Measurements from ENCODE around the gene C16orf46. TPM values are rescaled to one million over a fixed set of nuclear protein-coding genes. Genes with fewer than 3 reads are reported as not detected.

The C16orf46 gene
- total and polyA plus RNA-seq, 4 donors: 0.08 to 1.4 (median 0.45) TPM

DNA sequence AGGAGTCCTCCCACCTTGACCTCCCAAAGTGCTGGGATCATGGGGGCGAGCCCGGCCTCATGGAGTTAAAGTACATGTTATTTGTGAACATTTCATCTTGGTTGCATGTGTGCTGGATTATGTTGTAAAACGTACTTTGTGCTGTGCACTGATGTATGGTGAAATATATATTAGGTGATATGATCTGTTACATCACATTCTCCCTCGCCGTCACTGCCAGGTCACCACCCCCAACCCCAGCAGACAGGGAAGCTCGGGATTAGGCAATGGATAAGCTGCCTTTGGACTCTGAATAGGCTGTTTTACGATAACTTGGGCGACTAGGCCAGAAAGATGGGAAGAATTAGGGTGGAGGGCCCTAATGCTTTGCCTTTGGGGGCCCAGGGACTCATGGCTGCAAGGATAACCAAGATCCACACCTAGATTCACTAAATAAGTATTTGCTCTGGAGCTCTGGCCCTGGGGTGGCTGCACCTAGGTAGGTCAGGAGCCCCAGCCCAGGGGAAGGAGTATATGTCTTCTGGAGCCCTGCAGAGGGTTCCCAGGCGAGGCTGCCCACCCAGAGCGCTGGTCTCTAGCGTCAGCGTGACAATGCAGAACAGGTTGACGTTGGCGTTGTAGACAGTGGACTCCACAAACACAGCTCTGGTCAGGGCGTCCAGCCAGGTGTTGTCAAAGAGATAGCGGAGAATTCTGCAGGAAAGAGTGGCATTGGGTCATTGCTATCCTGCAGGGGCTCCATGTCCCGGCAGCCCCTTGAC, 46.2 kb upstream of the C16orf46 start:
- Histone ChIP-seq H3K4me1 (ENCODE audit: control insufficient read depth in 4 of 4, insufficient read depth in 4 of 4, low read length in 3 of 4) (peaks cover 2 to 8% (median 5%) of the 10 kb centered on the region in 4 donors), H3K4me3 (ENCODE audit: low read depth in 1 of 3, low read length in 3 of 3) (no peak overlapping the region), H3K36me3 (ENCODE audit: control insufficient read depth in 4 of 4, insufficient read depth in 3 of 4, low read depth in 1 of 4, low read length in 3 of 4) (no peaks in the 10 kb centered on the region), H3K27ac (ENCODE audit: low read depth in 1 of 2, low read length in 2 of 2) (peak overlapping the region; percentile 63 to 79), H3K27me3 (ENCODE audit: control insufficient read depth in 4 of 4, insufficient read depth in 4 of 4, low read length in 3 of 4) (no peaks in the 10 kb centered on the region), H3K9ac (ENCODE audit: low read depth in 1 of 2, low read length in 2 of 2) (no peak overlapping the region), H3K9me3 (ENCODE audit: control insufficient read depth in 4 of 4, low read length in 3 of 4) (no peaks in the 10 kb centered on the region)
- TF ChIP-seq, protein P1, sequence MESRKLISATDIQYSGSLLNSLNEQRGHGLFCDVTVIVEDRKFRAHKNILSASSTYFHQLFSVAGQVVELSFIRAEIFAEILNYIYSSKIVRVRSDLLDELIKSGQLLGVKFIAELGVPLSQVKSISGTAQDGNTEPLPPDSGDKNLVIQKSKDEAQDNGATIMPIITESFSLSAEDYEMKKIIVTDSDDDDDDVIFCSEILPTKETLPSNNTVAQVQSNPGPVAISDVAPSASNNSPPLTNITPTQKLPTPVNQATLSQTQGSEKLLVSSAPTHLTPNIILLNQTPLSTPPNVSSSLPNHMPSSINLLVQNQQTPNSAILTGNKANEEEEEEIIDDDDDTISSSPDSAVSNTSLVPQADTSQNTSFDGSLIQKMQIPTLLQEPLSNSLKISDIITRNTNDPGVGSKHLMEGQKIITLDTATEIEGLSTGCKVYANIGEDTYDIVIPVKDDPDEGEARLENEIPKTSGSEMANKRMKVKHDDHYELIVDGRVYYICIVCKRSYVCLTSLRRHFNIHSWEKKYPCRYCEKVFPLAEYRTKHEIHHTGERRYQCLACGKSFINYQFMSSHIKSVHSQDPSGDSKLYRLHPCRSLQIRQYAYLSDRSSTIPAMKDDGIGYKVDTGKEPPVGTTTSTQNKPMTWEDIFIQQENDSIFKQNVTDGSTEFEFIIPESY (IDR thresholded peaks at IDR 0.05): peak; percentile 82
- TF ChIP-seq FOXA2 (IDR thresholded peaks at IDR 0.05) (peak; percentile 44), HNF4A (conservative IDR thresholded peaks at IDR 0.05) (peak; percentile 95 to 96), JUND (IDR thresholded peaks at IDR 0.05) (peak in 1 of 2 donors; percentile 83), EGR1 (IDR thresholded peaks at IDR 0.05; ENCODE audit: low read depth in 2 of 2) (peak in 1 of 2 donors; percentile 56), FOXA1 (IDR thresholded peaks at IDR 0.05) (peak; percentile 22), SP1 (IDR thresholded peaks at IDR 0.05) (peak; percentile 89), HNF4G (IDR thresholded peaks at IDR 0.05) (peak; percentile 83), RAD21 (IDR thresholded peaks at IDR 0.05) (peak; percentile 2 to 21), NR2F2 (IDR thresholded peaks at IDR 0.05) (peak; percentile 58), RXRA (IDR thresholded peaks at IDR 0.05) (peak; percentile 83 to 90), YY1 (IDR thresholded peaks at IDR 0.05) (peak; percentile 83), GABPA (IDR thresholded peaks at IDR 0.05 in 1 of 2, conservative IDR thresholded peaks at IDR 0.05 in 1 of 2) (peak in 1 of 2 donors; percentile 48), TAF1 (conservative IDR thresholded peaks at IDR 0.05) (no peak)
- TF ChIP-seq, protein P2, sequence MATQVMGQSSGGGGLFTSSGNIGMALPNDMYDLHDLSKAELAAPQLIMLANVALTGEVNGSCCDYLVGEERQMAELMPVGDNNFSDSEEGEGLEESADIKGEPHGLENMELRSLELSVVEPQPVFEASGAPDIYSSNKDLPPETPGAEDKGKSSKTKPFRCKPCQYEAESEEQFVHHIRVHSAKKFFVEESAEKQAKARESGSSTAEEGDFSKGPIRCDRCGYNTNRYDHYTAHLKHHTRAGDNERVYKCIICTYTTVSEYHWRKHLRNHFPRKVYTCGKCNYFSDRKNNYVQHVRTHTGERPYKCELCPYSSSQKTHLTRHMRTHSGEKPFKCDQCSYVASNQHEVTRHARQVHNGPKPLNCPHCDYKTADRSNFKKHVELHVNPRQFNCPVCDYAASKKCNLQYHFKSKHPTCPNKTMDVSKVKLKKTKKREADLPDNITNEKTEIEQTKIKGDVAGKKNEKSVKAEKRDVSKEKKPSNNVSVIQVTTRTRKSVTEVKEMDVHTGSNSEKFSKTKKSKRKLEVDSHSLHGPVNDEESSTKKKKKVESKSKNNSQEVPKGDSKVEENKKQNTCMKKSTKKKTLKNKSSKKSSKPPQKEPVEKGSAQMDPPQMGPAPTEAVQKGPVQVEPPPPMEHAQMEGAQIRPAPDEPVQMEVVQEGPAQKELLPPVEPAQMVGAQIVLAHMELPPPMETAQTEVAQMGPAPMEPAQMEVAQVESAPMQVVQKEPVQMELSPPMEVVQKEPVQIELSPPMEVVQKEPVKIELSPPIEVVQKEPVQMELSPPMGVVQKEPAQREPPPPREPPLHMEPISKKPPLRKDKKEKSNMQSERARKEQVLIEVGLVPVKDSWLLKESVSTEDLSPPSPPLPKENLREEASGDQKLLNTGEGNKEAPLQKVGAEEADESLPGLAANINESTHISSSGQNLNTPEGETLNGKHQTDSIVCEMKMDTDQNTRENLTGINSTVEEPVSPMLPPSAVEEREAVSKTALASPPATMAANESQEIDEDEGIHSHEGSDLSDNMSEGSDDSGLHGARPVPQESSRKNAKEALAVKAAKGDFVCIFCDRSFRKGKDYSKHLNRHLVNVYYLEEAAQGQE (IDR thresholded peaks at IDR 0.05): peak; percentile 50
- TF ChIP-seq, protein P3, sequence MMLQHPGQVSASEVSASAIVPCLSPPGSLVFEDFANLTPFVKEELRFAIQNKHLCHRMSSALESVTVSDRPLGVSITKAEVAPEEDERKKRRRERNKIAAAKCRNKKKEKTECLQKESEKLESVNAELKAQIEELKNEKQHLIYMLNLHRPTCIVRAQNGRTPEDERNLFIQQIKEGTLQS (IDR thresholded peaks at IDR 0.05): peak; percentile 41
- TF ChIP-seq, protein P4, sequence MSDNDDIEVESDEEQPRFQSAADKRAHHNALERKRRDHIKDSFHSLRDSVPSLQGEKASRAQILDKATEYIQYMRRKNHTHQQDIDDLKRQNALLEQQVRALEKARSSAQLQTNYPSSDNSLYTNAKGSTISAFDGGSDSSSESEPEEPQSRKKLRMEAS (IDR thresholded peaks at IDR 0.05): peak; percentile 89
- TF ChIP-seq, protein P5, sequence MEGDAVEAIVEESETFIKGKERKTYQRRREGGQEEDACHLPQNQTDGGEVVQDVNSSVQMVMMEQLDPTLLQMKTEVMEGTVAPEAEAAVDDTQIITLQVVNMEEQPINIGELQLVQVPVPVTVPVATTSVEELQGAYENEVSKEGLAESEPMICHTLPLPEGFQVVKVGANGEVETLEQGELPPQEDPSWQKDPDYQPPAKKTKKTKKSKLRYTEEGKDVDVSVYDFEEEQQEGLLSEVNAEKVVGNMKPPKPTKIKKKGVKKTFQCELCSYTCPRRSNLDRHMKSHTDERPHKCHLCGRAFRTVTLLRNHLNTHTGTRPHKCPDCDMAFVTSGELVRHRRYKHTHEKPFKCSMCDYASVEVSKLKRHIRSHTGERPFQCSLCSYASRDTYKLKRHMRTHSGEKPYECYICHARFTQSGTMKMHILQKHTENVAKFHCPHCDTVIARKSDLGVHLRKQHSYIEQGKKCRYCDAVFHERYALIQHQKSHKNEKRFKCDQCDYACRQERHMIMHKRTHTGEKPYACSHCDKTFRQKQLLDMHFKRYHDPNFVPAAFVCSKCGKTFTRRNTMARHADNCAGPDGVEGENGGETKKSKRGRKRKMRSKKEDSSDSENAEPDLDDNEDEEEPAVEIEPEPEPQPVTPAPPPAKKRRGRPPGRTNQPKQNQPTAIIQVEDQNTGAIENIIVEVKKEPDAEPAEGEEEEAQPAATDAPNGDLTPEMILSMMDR (IDR thresholded peaks at IDR 0.05; ENCODE audit: low read depth, low read length, missing input control): no peak
- WGBS: 43% methylated on average over 17 of the region's 17 CpGs
- DNase-seq (ENCODE audit: low spot score): peak; percentile 36

Data from liver (tissue), 9 donors.